WI38 (cell line): ENCODE data around the gene TOMM34.

Experiments
- H3K4me3 ChIP-seq: 2 replicates; pipeline ENCODE4 v1.5.1; 2011; ENCODE audit warnings: low read depth, mild to moderate bottlenecking, control low read depth, low read length
- TF ChIP-seq, protein P1 (sequence below): IDR thresholded peaks from 2 replicates; pipeline ENCODE4 v1.5.1; 2012; ENCODE audit warnings: low read depth, mild to moderate bottlenecking, control low read depth, low read length

TOMM34 gene

DNA sequence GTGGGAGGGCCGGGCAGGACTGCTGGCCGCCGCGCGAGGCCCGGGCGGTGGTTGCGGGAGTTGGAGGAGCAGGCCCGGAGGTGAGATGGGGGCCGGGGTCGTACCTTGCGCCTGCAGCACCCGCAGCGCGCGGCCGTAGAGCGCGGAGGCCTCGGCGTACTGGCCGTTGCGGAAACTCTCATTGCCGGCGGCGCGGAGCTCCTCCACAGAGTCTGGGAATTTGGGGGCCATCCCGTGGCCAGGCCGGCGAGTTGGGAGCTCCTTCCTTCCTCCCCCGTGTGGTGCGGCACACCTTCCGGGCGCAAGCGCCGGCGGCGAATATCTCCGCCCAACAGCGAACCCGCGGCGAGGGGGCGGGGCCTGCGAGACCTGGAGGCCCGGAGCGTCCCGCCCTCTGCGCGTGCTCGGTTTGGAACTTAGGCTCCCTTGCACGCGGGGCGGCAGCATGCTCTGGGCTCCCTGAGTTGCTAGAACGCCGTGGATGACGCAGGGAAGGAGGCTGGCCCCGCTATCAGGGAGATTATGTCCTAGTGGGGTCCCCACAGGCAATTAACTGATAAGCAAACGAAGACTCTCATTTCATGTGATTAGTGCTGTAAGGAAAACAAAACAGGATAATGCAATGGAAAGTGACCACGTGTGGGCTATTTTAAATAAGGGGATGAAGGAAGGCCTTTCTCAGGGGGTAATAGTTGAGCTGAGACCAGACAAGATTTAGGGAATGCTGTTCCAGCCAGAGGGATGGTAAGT, at the start of gene TOMM34:
TOMM34 (minus strand) TSS at position 295 of the 750 bp plus-strand sequence; CDS start at position 231, 64 bp downstream.
- H3K4me3 ChIP-seq, result peak within 1 kb of the TSS; percentile 77
- TF ChIP-seq, protein P1, sequence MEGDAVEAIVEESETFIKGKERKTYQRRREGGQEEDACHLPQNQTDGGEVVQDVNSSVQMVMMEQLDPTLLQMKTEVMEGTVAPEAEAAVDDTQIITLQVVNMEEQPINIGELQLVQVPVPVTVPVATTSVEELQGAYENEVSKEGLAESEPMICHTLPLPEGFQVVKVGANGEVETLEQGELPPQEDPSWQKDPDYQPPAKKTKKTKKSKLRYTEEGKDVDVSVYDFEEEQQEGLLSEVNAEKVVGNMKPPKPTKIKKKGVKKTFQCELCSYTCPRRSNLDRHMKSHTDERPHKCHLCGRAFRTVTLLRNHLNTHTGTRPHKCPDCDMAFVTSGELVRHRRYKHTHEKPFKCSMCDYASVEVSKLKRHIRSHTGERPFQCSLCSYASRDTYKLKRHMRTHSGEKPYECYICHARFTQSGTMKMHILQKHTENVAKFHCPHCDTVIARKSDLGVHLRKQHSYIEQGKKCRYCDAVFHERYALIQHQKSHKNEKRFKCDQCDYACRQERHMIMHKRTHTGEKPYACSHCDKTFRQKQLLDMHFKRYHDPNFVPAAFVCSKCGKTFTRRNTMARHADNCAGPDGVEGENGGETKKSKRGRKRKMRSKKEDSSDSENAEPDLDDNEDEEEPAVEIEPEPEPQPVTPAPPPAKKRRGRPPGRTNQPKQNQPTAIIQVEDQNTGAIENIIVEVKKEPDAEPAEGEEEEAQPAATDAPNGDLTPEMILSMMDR, result no peak

DNA sequence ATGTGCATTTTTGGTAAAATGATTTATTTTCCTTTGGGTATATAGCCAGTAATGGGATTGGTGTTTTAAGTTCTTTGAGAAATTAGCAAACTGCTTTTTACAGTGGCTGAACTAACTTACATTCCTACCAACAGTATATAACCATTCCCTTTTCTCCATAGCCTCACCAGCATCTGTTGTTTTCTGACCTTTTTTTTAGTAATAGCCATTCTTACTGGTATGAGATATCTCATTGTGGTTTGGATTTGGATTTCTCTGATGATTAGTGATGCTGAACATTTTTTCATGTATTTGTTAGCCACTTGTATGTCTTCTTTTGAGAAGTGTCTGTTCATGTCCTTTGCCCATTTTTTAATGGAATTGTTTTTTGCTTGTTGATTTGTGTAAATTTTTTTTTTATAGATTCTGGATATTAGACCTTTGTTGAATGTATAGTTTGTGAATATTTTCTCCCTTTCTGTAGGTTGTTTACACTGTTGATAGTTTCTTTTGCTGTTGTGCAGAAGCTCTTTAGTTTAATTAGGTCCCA, 48.4 kb upstream of the TOMM34 start:
- H3K4me3 ChIP-seq, result no peak overlapping the region
- TF ChIP-seq, protein P1, result no peak

GRCh38 chr20:44997668-44998067, 37.5 kb upstream of the TOMM34 start:
- no peak overlapping the region for H3K4me3 ChIP-seq
- TF ChIP-seq, protein P1, result no peak

GRCh38 chr20:44997171-44997570, 37.0 kb upstream of the TOMM34 start:
- no peak overlapping the region for H3K4me3 ChIP-seq
- TF ChIP-seq, protein P1, result no peak

GRCh38 chr20:44993343-44993742, 33.1 kb upstream of the TOMM34 start:
- H3K4me3 ChIP-seq, result no peak overlapping the region
- TF ChIP-seq, protein P1, result no peak

DNA sequence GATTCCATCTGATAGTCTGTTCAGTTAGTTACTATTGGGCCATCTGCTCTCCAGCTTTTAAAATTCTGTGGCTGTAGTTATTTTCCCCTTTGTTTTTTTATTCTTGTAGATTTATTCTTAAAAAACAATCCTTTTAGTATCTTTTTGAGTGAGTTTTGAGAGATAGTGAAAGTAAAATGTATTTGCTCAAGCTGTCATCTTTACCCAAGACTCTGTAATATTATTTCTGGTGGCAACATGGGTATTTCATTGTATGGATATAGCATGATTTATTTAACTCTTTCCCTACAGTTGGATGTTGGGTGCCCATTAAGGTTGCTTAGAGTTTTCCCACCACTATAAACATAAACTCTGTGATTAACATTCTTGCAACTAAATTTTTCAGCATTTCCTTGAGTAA, 30.8 kb upstream of the TOMM34 start:
- TF ChIP-seq, protein P1, result no peak
- no peak overlapping the region for H3K4me3 ChIP-seq

GRCh38 chr20:44990425-44990824, 30.2 kb upstream of the TOMM34 start:
- TF ChIP-seq, protein P1, result no peak
- H3K4me3 ChIP-seq, result no peak overlapping the region
